ENCODE measurements around the gene PTP4A2. TPM values are rescaled to one million over a fixed set of nuclear protein-coding genes. Genes with fewer than 3 reads are reported as not detected.

Gene PTP4A2
- total and polyA plus RNA-seq, 10 of the 15 experiments (the other 5 are each of a cell fraction or from before 2014, with no cell fraction given): 180 to 909 (median 375) TPM

GRCh38 chr1:31859719-31860118 lies 78.4 kb downstream of the PTP4A2 start (continued):
- TF ChIP-seq, protein P1, sequence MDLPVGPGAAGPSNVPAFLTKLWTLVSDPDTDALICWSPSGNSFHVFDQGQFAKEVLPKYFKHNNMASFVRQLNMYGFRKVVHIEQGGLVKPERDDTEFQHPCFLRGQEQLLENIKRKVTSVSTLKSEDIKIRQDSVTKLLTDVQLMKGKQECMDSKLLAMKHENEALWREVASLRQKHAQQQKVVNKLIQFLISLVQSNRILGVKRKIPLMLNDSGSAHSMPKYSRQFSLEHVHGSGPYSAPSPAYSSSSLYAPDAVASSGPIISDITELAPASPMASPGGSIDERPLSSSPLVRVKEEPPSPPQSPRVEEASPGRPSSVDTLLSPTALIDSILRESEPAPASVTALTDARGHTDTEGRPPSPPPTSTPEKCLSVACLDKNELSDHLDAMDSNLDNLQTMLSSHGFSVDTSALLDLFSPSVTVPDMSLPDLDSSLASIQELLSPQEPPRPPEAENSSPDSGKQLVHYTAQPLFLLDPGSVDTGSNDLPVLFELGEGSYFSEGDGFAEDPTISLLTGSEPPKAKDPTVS (IDR thresholded peaks at IDR 0.05; ENCODE audit: low read depth, low read length): no peak
- TF ChIP-seq CHD1 (IDR thresholded peaks at IDR 0.05; ENCODE audit: low read depth, low read length) (no peak), IRF4 (IDR thresholded peaks at IDR 0.05; ENCODE audit: low read depth, low read length) (no peak), JUNB (IDR thresholded peaks at IDR 0.05) (no peak)

GRCh38 chr1:31859044-31859443 lies 79.1 kb downstream of the PTP4A2 start:
- RAD21 ChIA-PET (ENCODE audit: unreplicated experiment): interaction anchor here (0.7 to 5.2 kb wide), 4 partner anchors 12 to 104 kb away, joined by 3 to 51 read pairs (median 3); no protein-coding TSS in a partner anchor
- H3K9ac ChIP-seq (ENCODE audit: control insufficient read depth, insufficient read depth, low read length): no peak overlapping the region
- no peak overlapping the region for H2AFZ ChIP-seq (ENCODE audit: control insufficient read depth, low read depth, low read length)
- H3K27me3 ChIP-seq (replicated peaks in 1 of 2; ENCODE audit: control insufficient read depth in 2 of 2, insufficient read depth in 2 of 2, low read length in 1 of 2): no peaks in the 10 kb centered on the region
- no peak overlapping the region for H3K4me3 ChIP-seq
- H3K9me3 ChIP-seq (replicated peaks; ENCODE audit: control insufficient read depth, insufficient read depth, low read length): no peaks in the 10 kb centered on the region
- no peak overlapping the region for H3K27ac ChIP-seq (ENCODE audit: control insufficient read depth, insufficient read depth)
- TF ChIP-seq EZH2 (IDR thresholded peaks at IDR 0.05; ENCODE audit: borderline replicate concordance, control insufficient read depth, low read depth, low read length) (no peak), GABPA (IDR thresholded peaks at IDR 0.05; ENCODE audit: low read depth) (no peak), HDAC2 (IDR thresholded peaks at IDR 0.05) (no peak), STAT1 (conservative IDR thresholded peaks at IDR 0.05) (no peak), SKIL (IDR thresholded peaks at IDR 0.05; ENCODE audit: low read depth, poor library complexity, severe bottlenecking) (no peak), MTA2 (IDR thresholded peaks at IDR 0.05; ENCODE audit: low read depth) (no peak), ATF3 (IDR thresholded peaks at IDR 0.05; ENCODE audit: borderline replicate concordance, extremely low read depth, low read depth, low read length) (no peak)
- TF ChIP-seq, protein P2, sequence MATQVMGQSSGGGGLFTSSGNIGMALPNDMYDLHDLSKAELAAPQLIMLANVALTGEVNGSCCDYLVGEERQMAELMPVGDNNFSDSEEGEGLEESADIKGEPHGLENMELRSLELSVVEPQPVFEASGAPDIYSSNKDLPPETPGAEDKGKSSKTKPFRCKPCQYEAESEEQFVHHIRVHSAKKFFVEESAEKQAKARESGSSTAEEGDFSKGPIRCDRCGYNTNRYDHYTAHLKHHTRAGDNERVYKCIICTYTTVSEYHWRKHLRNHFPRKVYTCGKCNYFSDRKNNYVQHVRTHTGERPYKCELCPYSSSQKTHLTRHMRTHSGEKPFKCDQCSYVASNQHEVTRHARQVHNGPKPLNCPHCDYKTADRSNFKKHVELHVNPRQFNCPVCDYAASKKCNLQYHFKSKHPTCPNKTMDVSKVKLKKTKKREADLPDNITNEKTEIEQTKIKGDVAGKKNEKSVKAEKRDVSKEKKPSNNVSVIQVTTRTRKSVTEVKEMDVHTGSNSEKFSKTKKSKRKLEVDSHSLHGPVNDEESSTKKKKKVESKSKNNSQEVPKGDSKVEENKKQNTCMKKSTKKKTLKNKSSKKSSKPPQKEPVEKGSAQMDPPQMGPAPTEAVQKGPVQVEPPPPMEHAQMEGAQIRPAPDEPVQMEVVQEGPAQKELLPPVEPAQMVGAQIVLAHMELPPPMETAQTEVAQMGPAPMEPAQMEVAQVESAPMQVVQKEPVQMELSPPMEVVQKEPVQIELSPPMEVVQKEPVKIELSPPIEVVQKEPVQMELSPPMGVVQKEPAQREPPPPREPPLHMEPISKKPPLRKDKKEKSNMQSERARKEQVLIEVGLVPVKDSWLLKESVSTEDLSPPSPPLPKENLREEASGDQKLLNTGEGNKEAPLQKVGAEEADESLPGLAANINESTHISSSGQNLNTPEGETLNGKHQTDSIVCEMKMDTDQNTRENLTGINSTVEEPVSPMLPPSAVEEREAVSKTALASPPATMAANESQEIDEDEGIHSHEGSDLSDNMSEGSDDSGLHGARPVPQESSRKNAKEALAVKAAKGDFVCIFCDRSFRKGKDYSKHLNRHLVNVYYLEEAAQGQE (IDR thresholded peaks at IDR 0.05; ENCODE audit: low read depth, low read length): no peak
- BruUV-seq (replicated peaks): no TSS peak
- H3K4me1 ChIP-seq (ENCODE audit: control insufficient read depth, insufficient read depth, low read length): no peaks in the 10 kb centered on the region
- whole genome bisulfite sequencing (ENCODE audit: insufficient coverage, insufficient replicate concordance, low lambda C conversion rate, missing lambda C conversion rate): 98% methylated on average over 3 of the region's 3 CpGs
- intact Hi-C loops (cut with micrococcal nuclease; ENCODE audit: unreplicated experiment) (no loop called here), in situ Hi-C loops (cut with MboI) (no loop called here)
- CTCF ChIA-PET: interaction anchor here (1.1 to 5.5 kb wide), 5 partner anchors 18 to 121 kb away, joined by 3 to 42 read pairs (median 6); no protein-coding TSS in a partner anchor
- no peak overlapping the region for H3K4me2 ChIP-seq (ENCODE audit: control insufficient read depth, insufficient read depth)
- H3K36me3 ChIP-seq (ENCODE audit: control insufficient read depth in 2 of 2, insufficient read depth in 2 of 2, low read length in 1 of 2): no peaks in the 10 kb centered on the region
- SMC1A ChIA-PET (ENCODE audit: uncharacterized antibody, unreplicated experiment): interaction anchor here (0.7 to 3.2 kb wide), 8 partner anchors 11 to 114 kb away, joined by 3 to 16 read pairs (median 4); no protein-coding TSS in a partner anchor
- H4K20me1 ChIP-seq (ENCODE audit: control insufficient read depth, insufficient read depth): no peaks in the 10 kb centered on the region
- DNase-seq (ENCODE audit: low read depth, low spot score) (no peak), FAIRE-seq (no peak), ATAC-seq (no peak)
- H3K79me2 ChIP-seq (ENCODE audit: control insufficient read depth, insufficient read depth, low read length): no peaks in the 10 kb centered on the region
- POLR2A ChIA-PET: no interaction called here

All from GM12878 (cell line).